Cortex of kidney (tissue), 1 donor: ENCODE measurements around the gene ELOVL4.

Experiments used
- DNase-seq: peaks from one replicate; lab custom pipeline; 2025; lab: John Stamatoyannopoulos, UW

The ELOVL4 gene

DNA sequence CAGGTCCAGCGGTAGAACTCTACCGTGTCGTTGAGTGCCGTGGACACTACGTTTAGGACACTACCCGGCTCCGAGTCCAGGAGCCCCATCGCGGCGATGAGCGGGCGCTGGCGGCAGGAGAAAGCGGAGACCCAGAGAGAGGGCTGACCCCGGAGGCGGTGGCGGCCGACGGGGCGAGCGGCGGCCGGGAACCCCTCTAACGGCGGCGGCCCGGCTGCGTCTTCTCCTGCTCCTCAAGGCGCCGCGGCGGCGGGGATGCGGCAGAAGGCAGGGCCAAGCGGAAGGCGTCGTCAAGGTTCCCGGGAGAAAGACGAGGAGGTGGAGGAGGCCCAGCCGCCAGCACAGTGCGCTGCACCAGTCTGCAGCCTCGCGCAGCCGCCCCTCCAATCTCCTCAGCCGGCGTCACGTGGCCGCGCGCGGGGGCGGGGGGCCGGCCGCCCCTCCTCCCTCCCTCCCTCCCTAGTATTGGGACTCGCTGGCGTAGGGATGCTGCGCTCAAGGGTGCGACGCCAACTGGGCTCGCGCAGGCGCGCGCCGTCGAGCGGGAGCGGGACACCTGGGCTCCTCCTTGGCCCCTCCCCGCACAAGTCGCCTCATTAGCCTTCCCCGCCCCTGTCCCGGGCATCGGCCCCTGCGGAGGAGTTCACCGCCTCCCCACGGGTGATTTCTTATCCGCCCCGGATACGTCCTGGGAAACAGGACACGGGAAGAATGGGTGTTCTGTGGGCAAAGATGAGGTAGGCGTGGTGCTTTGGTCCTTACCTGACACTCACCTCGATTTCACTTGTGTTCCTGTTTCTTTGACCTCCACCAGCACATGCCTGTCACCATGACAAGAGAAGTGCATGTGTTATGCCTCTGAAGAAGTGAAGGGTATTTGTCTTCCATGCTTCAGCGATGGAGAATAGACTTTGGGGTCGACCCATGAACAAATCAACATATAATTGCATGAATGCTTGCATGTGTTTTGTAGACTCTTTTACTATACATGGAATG is at the start of gene ELOVL4:
TSS of gene ELOVL4 (minus strand) at position 363 of the 996 bp plus-strand sequence. CDS start at position 89, 274 bp downstream.
- DNase-seq: no peak

DNA sequence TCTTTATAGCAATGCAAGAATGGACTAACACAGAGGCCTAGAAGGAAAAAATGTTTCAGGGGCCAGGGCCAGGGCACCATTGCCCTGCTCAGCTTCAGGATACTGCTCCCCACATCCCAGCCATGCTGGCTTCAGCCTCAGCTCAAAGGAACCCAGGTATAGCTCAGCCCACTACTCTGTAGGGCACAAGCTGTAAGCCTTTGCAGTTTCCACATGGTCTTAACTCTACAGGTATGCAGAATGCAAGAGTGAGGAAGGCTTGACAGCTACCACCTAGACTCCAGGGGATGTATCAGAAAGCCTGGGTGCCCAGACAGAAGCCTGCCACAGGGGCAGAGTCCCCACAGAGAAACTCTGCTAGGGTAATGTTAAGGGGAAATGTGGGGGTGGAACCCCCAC is 46.6 kb upstream of the ELOVL4 start:
- no peak for DNase-seq

DNA sequence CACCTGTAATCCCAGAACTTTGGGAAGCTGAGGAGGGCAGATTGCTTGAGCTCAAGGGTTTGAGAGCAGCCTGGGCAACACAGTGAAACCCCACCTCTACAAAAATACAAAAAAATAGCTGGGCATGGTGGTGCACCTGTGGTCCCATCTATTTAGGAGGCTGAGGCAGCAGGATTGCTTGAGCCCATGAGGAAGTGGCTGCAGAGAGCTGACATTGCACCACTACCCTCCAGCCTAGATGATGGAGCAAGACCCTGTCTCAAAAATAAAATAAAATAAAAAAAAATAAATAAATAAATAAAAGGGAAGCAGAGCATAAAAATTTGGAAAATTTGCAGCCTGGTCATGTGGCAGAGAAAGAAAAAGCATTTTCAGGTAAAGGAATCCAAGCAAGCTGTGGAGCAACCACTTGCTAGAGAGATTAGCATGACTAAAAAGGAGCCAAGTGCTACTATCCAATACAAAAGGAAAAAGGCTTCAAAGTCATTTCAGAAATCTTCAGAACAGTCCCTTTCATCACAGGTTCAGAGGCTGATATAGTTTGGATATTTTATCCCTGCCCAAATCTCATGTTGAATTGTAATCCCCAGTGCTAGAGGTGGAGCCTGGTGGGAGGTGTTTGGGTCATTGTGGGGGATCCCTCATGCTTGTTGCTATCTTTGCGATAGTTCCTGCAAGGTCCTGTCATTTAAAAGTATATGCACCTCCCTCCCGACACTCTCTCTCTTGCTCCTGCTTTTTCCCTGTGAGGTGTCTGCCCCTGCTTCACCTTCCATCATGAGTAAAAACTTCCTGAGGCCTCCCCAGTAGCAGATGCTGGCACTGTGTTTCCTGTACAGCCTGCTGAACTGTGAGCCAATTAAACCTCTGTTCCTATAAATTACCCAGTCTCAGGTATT is 45.9 kb upstream of the ELOVL4 start:
- DNase-seq: no peak

DNA sequence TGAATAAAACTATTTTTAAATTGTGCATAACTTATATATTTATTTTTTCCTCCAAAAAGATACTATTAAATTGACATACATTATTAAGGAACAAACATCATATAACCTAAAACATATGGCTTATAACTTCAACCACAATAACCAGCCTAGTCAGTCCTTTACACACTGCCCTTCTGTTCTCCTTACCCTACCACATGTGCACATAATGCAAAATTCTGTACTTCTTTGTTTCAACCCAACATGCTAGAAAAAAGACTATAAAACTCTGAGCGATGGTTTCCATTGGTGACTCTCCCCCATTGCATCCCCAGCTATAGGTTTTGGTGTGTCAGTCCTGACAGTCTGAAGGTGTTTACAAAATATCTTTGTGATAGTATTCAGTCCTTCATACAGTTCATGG is 42.3 kb upstream of the ELOVL4 start:
- no peak for DNase-seq

DNA sequence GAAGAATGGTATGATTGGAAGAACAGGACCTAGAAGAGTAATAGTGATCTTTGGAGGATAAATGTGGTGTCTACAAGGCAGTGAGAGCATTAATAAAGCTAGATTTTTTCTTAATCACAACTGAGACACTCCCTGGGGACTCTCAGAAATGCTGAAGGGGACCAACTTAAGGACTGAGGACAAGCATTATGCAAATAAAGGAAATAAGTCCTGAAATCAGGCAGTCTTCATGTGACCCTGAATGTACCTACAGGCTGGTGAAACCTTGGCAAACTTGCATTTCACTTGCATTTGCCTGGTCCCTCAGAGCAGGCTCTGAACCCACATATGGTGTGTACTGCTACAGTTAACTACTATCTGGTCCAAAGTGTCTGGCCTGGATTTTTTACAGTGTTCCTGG is 37.8 kb upstream of the ELOVL4 start:
- no peak for DNase-seq

DNA sequence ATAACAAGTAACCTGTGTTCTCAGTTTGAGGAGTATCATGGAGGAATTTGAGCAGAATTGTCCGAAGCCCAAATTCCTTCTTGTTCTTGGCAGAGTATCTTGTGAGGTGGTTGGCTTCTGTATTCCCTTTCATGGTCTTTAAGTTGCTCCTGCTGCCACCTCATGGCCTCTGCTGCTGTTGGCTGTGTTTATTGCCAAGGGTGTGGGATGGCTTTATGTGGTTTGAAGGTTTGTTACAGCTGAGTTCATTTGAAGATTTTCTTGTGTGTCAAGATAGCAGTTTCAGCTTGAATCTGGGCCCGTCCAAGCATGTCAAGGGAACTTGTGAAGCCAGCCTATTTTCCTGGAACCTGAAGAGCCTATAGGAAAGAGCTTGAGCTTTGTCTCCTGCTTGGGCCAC is 36.9 kb upstream of the ELOVL4 start:
- DNase-seq: no peak

DNA sequence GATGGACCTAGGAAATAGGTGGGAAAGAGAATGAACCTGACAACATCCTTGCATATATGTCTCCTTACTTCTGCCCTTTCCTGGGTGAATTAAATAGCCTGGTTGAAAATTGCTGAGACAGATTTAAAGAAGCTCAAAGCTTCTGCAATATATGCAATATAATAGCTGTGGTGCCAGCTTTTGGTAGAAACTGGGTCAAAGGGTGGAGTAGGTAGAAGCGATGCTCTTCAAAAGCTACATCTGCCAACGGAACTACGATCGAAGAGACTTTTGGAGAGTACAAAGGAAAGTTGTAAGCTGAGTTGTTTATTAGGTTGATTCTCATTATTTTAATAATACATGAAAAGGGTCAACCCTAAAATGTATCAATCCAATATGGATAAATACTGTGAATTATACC is 34.3 kb upstream of the ELOVL4 start:
- DNase-seq: no peak

DNA sequence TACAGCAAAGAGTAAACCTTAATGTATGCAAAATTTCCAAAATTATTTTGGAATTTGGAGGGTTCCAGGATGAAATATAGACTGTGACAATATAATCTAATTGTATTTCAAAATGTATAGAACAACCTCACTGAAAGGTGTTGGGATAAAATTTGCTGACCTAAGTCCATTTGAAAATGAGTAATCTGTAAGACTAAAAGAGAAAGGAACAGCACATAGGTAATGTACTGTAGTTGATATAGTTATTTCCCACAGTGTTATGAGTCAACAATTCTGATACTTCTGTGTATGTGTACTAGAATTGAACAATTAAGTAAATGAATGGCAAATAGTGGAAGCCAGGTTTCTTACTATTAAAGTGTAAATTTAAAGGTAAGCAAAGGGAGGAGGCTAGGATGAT is 23.8 kb upstream of the ELOVL4 start:
- DNase-seq: no peak

DNA sequence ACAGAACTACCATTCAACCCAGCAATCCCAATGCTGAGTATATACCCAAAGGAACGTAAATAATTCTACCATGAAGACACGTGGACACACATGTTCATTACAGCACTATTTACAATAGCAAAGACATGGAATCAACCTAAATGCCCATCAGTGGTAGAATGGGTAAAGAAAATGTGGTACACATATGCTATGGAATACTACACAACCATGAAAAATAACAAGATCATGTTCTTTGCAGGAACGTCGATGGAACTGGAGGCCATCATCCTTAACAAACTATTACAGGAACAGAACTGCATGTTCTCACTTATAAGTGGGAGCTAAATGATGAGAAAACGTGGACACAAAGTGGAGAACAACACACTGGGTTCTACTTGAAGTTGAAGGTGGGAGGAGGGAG is 22.4 kb upstream of the ELOVL4 start:
- no peak for DNase-seq

DNA sequence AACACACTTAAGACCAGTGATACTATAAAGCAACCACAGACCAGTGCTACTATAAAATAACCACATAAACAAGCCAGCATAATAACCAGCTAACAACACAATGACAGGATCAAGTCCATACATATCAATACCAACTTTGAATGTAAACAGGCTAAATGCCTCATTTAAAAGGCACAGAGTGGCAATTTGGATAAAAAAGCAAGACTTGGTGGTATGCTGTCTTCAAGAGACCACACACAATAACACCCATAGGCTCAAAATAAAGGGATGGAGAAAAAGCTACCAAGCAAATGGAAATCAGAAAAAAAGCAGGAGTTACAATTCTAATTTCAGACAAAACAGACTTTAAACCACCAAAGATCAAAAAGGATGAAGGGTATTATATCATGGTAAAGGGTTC is 19.8 kb upstream of the ELOVL4 start:
- no peak for DNase-seq

DNA sequence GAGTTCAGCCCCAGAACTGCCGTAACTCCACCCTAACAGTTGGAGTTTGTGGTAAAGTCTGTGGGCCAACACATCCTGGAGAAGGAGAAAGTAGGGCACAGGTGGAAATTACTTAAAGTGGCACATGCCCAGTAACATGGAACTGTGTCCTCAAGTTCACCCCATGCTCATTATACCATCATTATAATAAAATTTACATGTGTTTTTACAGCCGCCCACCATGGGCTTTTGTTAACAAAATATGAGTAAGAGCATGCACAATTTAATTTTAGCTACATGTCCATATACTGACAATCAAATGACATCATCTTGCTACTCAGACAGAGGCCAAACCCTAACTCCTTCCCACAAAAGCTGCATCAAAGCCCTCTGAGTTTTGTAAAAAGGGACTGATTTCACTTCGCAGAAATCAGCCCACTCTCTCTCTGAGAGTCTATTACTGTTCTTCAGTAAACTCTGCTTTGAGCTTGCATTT is 17.3 kb upstream of the ELOVL4 start:
- no peak for DNase-seq

DNA sequence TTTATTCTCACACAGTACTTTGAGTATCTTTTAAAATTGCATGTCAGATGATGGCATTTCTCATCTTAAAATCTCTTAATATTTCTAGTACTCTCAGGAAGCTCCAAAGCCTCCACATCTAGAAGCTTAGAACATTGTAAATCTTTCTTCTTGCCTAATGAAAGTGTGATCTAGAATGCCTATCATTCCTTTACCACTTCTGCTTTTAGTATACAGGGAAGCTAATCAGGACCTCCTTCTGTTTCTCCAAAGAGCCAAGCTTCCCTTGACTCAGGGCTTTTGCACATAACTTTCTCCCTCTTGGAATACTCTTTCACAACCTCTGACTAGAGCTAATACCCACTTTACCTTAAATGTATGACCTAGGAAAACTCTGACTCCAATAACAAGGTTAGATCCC is 7.5 kb upstream of the ELOVL4 start:
- DNase-seq: no peak

DNA sequence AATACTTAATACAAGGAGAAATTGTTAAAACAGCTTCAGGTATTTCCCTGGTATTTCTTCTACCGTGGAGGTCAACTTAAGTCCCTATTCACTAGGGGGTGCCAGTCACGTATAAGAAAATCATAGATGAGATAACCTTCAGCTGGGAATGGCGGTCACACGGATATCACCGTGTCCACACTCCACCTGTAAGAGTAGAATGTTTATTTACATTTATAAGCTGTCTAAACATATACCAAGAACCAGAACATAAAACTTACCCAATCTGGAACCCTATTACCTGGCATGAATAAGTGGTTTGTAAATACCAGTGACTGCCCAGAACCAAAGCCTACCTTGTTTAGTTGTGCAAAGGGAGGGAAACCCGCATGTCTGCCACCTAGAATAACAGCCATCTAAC is 1.9 kb upstream of the ELOVL4 start:
- DNase-seq: no peak

DNA sequence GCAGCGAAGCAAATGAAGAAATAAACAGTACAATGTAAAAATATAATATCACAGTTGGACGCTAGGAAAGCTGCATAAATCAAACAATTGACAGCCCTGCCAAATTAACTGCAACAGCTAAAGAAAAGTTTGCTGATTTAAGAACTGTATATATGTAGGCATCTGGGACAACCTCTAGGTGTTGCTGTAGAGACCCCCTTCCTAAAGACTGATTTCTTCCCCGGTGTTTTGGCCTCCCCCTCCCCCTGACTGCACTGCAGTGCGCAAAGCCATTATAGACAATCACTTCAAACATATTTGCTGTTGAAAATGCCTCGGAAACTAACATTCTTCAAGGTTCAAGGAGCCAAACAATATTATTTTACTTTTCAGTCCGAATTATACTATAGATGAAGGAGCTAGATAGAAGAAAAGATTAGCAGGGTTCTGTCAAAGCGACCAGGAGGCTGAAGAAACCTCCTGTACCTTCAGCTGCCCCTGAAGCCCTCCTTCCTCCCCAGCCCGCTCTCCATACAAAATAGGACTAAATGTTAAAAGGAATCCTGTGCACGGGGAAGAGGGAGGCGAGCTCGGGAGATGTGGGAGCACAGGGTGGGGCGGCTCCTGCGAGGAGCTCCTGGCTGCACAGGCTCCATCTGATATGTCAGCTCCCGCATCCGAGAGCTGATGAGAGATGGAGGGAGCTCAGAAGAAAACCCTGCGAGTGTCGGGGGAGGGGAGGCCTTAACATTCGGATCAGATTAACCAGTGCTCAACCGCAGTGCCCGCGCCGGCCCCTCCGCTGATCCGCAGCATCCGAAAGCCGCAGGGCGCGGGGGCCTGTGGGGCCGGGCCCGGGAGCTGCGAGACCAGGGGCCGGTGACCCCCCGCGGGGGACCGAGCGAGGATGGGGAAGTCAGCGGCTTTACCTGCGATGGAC is 822 bp downstream of the ELOVL4 start:
- no peak for DNase-seq

DNA sequence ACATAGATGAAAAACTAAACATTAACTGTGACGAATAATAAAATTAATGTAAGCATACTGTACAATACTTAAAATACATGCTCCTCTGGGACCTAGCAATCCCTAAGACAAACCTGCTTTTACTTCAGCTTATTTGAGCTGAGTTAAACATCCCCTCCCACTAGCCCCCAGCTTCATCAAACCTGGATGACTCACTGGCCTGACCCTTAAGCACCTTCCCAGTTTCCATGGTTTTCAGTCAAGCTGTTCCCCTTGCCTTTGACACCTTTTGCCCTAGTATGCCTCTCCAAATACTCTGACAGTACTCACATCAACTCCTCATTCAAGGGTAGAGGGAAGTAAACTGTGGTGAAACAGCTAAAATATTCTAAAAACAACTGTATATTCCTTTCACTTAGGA is 4.2 kb downstream of the ELOVL4 start:
- no peak for DNase-seq

DNA sequence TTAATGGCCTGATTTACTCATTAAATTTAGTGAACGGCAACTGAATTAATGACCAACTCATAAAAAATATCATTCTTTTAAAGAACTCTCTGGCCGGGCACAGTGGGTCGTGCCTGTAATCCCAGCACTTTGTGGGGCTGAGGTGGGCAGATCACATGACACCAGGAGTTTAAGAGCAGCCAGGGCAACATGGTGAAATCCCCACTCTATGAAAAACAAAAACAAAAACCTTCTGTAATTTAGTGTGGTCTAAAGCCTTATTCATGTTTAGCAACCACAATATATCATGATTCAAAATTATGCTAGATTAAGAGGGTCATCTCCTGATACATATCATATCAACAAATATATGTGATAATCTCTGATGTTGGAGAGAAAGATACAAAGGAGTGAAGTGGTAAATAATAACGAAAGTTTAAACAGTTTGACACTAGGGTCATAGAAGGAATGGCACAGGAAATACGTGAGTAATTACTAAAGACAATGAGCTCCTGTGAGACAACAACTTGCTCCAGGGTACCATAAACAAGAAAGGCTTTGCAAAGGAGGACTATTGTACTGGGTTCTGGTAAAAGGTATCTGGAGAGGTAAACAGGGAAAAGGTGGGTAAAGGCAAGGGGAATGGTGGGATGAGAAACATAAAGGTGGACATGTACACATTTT is 5.7 kb downstream of the ELOVL4 start:
- DNase-seq: no peak

DNA sequence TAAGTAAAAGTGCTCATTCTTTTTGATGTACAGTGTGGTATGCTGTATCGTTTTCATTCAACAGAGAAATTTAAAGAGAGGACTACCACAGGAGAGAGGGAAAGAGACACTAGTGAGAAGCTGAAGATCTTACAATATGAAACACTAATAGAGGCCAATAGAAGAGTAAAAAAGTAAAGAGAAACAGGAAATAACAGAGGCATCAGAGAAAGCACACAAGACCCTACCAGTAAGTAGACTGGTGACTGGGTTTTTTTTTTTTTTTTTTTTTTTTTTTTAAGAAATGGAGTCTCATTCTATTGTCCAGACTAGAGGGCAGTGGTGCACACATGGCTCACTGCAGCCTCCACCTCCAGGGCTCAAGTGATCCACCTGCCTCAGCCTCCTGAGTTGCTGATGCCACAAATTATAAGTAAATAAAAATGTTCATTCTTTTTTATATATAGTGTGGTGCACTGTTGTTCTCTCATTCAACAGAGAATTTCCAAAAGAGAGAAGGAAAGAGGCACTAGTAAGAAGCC is 18.8 kb downstream of the ELOVL4 start:
- no peak for DNase-seq

DNA sequence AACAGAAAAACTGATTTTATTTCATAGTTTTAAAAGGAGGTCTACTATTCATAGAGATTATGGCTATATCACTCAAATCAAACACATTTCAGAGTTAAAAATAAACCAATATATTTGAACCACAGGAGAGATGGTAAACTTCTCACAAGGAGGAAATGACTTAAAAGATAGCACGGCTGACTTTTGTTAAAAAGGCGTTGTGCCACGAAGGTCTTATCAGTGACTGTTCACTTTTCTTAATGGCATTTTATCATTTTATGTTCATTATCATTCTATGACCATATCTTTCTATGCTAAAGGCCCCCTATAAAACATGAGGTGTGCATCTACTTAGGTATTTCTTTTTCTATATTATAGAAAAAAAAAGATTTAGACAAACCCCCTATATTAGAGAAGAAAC is 19.6 kb downstream of the ELOVL4 start:
- no peak for DNase-seq

DNA sequence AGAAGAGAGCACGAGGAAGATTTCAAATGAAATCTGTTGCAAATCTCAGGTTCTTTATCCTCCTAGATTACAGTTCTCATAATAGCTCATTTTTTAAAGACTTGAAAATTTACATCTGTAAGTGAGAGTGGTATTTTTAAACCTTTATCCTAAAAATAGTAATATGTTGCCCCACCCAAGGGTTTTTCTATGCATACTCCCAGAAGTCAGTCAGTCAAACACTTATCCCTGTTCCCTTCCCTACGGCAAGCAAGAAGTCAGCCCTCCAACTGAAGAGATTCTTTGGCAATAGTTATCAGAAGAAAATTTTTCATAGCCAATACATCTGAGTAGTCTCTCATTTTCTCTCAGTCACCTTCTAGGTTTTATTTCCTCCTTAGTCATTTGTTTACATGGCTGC is 24.1 kb downstream of the ELOVL4 start:
- DNase-seq: no peak

DNA sequence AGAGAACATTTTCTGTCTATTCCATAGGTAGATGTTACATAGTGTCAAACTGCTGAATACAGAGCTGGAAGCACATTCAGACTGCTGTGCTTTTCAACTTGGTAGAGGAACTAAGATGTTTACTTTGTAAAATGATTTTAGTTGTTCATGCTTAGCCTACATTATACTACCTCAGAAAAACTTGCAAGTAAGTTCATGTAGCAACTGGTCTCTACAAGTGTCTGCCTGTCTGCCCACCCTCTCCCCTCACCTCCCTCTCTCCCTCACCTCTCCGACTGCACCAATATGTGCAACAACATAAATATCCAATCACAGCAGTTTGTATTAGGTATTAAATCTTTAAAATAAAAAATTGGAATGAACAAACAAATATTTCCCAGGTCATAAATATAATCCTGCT is 25.3 kb downstream of the ELOVL4 start:
- DNase-seq: no peak

DNA sequence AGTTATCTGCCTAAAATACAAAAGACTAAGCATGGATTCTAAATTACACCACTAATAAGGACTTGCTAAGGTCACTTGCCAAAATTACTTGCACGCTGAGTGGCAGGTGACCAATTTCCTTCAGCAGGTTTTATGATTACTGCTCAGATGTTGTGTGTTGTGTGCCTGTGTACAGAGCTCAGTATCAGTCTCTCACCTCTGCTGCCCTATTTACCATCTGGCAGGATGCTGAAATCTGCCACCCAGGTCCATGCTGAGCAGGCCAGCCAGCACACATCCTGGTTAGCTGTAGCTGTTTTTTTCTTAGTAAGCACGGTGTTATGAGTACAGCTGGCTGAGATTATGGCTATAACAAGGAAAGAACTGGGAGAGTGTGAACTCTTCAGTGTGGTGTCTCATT is 34.0 kb downstream of the ELOVL4 start:
- no peak for DNase-seq
